Vagina (tissue), 2 donors: ENCODE results near the gene PLCB1.

Experiments
- CTCF ChIP-seq, 3 experiments: fragments of 450-650 bp in 2 of 3; fragments of 200-600 bp in 1 of 3; sonication (generic) in 1 of 3; IDR thresholded peaks; one replicate each; pipeline ENCODE4 v1.5.1; 2017 to 2019; ENCODE audit warnings: antibody characterized with exemption in 3 of 3, mild to moderate bottlenecking in 2 of 3, moderate library complexity in 2 of 3
- POLR2A ChIP-seq, 2 donors: fragments of 450-650 bp; IDR thresholded peaks; one replicate each; pipeline ENCODE4 v1.6.1; 2017; ENCODE audit warnings: antibody characterized with exemption in 2 of 2, mild to moderate bottlenecking in 2 of 2, moderate library complexity in 2 of 2

- TF ChIP-seq CTCF (IDR thresholded peaks at IDR 0.05) (no peak), POLR2A (IDR thresholded peaks at IDR 0.05) (no peak)
These were observed 273.0 kb downstream of the PLCB1 start for GRCh38 chr20:8404912-8405635.
